Caco-2 (cell line): ENCODE results near the gene CERS1. TPM values are rescaled to one million over a fixed set of nuclear protein-coding genes. Genes with fewer than 3 reads are reported as not detected.

Source experiments
- BruUV-seq: library from RNA; stranded (reverse); fragments of 400-500 nt; replicated peaks from 2 replicates; lab custom pipeline; 2021; lab: Mats Ljungman, UMichigan
- CTCF ChIA-PET: fragments of 300-600 bp; sonication (Branson Sonifier 250); formaldehyde crosslinking; loops from one replicate; lab custom pipeline; 2022; ENCODE audit warnings: antibody characterized with exemption; lab: Charles Lee
- POLR2A ChIA-PET: fragments of 300-600 bp; sonication (Branson Sonifier 250); formaldehyde crosslinking; loops from one replicate; lab custom pipeline; 2022; ENCODE audit warnings: antibody characterized with exemption; lab: Charles Lee
- DNase-seq, 2 experiments: peaks; one replicate each; pipeline versions ENCODE4 v3.0.0 to v3.0.0-alpha.2; 2020 to 2022
- H3K27me3 ChIP-seq: replicated peaks from 2 replicates; pipeline ENCODE4 v1.6.0; 2011; ENCODE audit warnings: low read length; ENCODE audit not compliant: control insufficient read depth, insufficient read depth
- H3K36me3 ChIP-seq: 2 replicates; pipeline ENCODE4 v1.5.1; 2011; ENCODE audit warnings: low read length; ENCODE audit not compliant: control insufficient read depth, insufficient read depth
- H3K4me1 ChIP-seq: fragments of 250-450 bp; sonication (Bioruptor Pico); 2 replicates; pipeline ENCODE4 v1.5.1; 2020; ENCODE audit warnings: mild to moderate bottlenecking
- H3K4me3 ChIP-seq: 2 replicates; pipeline ENCODE4 v1.5.1; 2011; ENCODE audit warnings: low read depth, mild to moderate bottlenecking, control low read depth, low read length
- H3K9me3 ChIP-seq: fragments of 250-450 bp; sonication (Bioruptor Pico); 2 replicates; pipeline ENCODE4 v1.5.1; 2020; ENCODE audit warnings: mild to moderate bottlenecking, moderate library complexity
- H3K27ac Mint-ChIP-seq: one replicate; pipeline ENCODE4 v1.8.0; 2022; ENCODE audit warnings: mixed read lengths; ENCODE audit not compliant: unreplicated experiment
- H3K27me3 Mint-ChIP-seq: one replicate; pipeline ENCODE4 v1.8.0; 2022; ENCODE audit warnings: mixed read lengths; ENCODE audit not compliant: insufficient read depth, unreplicated experiment
- H3K36me3 Mint-ChIP-seq: one replicate; pipeline ENCODE4 v1.8.0; 2022; ENCODE audit warnings: mild to moderate bottlenecking, mixed read lengths; ENCODE audit not compliant: insufficient read depth, unreplicated experiment
- H3K4me1 Mint-ChIP-seq: one replicate; pipeline ENCODE4 v1.8.0; 2022; ENCODE audit warnings: low read depth, mixed read lengths; ENCODE audit not compliant: unreplicated experiment
- H3K4me3 Mint-ChIP-seq: one replicate; pipeline ENCODE4 v1.8.0; 2022; ENCODE audit warnings: mild to moderate bottlenecking, moderate library complexity, mixed read lengths; ENCODE audit not compliant: unreplicated experiment
- H3K9me3 Mint-ChIP-seq: one replicate; pipeline ENCODE4 v1.8.0; 2022; ENCODE audit warnings: mixed read lengths; ENCODE audit not compliant: unreplicated experiment
- CTCF ChIP-seq, 2 experiments: fragments of 200-600 bp in 1 of 2; IDR thresholded peaks; 1 replicate in 1 of 2; 2 replicates in 1 of 2; pipeline versions ENCODE4 v1.5.1 to v1.8.0; 2011 to 2022; ENCODE audit warnings: antibody characterized with exemption in 1 of 2, control low read depth in 1 of 2, inconsistent platforms in 1 of 2, low read depth in 1 of 2, low read length in 1 of 2, mild to moderate bottlenecking in 1 of 2, moderate library complexity in 1 of 2; ENCODE audit not compliant: insufficient read depth in 1 of 2, severe bottlenecking in 1 of 2, unreplicated experiment in 1 of 2
- intact Hi-C: fragments of 100-400 bp; cut with micrococcal nuclease; formaldehyde crosslinking; loops from one replicate; pipeline ENCODE4 v1.10.0; 2022; ENCODE audit not compliant: unreplicated experiment
- total RNA-seq: library from RNA; stranded (reverse); gene quantifications from 2 replicates; pipeline ENCODE4 v1.2.3, GENCODE V29; 2022

Gene CERS1
- total RNA-seq, 1 experiment from 2014 or later = 20.3 TPM

GRCh38 chr19:18865973-18866799 is 29.8 kb downstream of the CERS1 start:
- no peaks in the 10 kb centered on the region for H3K9me3 ChIP-seq
- Mint-ChIP-seq H3K27me3 (no peaks in the 10 kb centered on the region), H3K27ac (no peak overlapping the region), H3K9me3 (no peaks in the 10 kb centered on the region), H3K4me1 (peaks cover under 1% of the 10 kb centered on the region), H3K36me3 (peaks cover 84% of the 10 kb centered on the region), H3K4me3 (no peak overlapping the region)
- no TSS peak for BruUV-seq
- intact Hi-C loops = no loop called here
- no peaks in the 10 kb centered on the region for H3K27me3 ChIP-seq
- ChIA-PET CTCF (no interaction called here), POLR2A (no interaction called here)
- peaks cover 5% of the 10 kb centered on the region for H3K36me3 ChIP-seq
- DNase-seq = peak in 1 of 2 experiments; percentile 62
- peak; percentile 54 to 72 for TF ChIP-seq CTCF (IDR thresholded peaks at IDR 0.05; ENCODE audit: insufficient read depth in 1 of 2, low read depth in 1 of 2, low read length in 1 of 2, severe bottlenecking in 1 of 2, unreplicated experiment in 1 of 2)
- H3K4me3 ChIP-seq = no peak overlapping the region
- peaks cover 3% of the 10 kb centered on the region for H3K4me1 ChIP-seq

GRCh38 chr19:18865106-18865972 is 30.6 kb downstream of the CERS1 start:
- H3K36me3 Mint-ChIP-seq = peaks cover 85% of the 10 kb centered on the region
- no peak for TF ChIP-seq CTCF (IDR thresholded peaks at IDR 0.05; ENCODE audit: insufficient read depth in 1 of 2, low read depth in 1 of 2, low read length in 1 of 2, severe bottlenecking in 1 of 2, unreplicated experiment in 1 of 2)
- H3K4me1 ChIP-seq = no peaks in the 10 kb centered on the region
- intact Hi-C loops = no loop called here
- CTCF ChIA-PET = interaction anchor here (0.6 kb wide), 2 partner anchors 18 to 134 kb away, joined by 3 to 4 read pairs; no protein-coding TSS in a partner anchor
- no peaks in the 10 kb centered on the region for H3K4me1 Mint-ChIP-seq
- H3K4me3 ChIP-seq = no peak overlapping the region
- no peaks in the 10 kb centered on the region for H3K27me3 Mint-ChIP-seq
- H3K27me3 ChIP-seq = no peaks in the 10 kb centered on the region
- H3K9me3 ChIP-seq = no peaks in the 10 kb centered on the region
- no peak overlapping the region for H3K27ac Mint-ChIP-seq
- no peaks in the 10 kb centered on the region for H3K9me3 Mint-ChIP-seq
- H3K36me3 ChIP-seq = peaks cover 6% of the 10 kb centered on the region
- DNase-seq = no peak
- BruUV-seq = no TSS peak
- POLR2A ChIA-PET = no interaction called here
- no peak overlapping the region for H3K4me3 Mint-ChIP-seq

GRCh38 chr19:18863843-18864362 is 32.1 kb downstream of the CERS1 start:
- peaks cover 6% of the 10 kb centered on the region for H3K36me3 ChIP-seq
- H3K9me3 Mint-ChIP-seq = no peaks in the 10 kb centered on the region
- H3K4me1 Mint-ChIP-seq = no peaks in the 10 kb centered on the region
- H3K4me3 Mint-ChIP-seq = no peak overlapping the region
- no peak for TF ChIP-seq CTCF (IDR thresholded peaks at IDR 0.05; ENCODE audit: insufficient read depth in 1 of 2, low read depth in 1 of 2, low read length in 1 of 2, severe bottlenecking in 1 of 2, unreplicated experiment in 1 of 2)
- no peaks in the 10 kb centered on the region for H3K9me3 ChIP-seq
- intact Hi-C loops = no loop called here
- ChIA-PET CTCF (interaction anchor here (0.5 to 1.0 kb wide), 2 partner anchors 8 to 90 kb away, joined by 3 read pairs; no protein-coding TSS in a partner anchor), POLR2A (no interaction called here)
- no peaks in the 10 kb centered on the region for H3K4me1 ChIP-seq
- H3K27me3 ChIP-seq = no peaks in the 10 kb centered on the region
- no peaks in the 10 kb centered on the region for H3K27me3 Mint-ChIP-seq
- no peak overlapping the region for H3K27ac Mint-ChIP-seq
- no TSS peak for BruUV-seq
- DNase-seq = no peak
- no peak overlapping the region for H3K4me3 ChIP-seq
- H3K36me3 Mint-ChIP-seq = peaks cover 83% of the 10 kb centered on the region
